Activated CD4-positive, alpha-beta T cell treated with anti-CD3 and anti-CD28 coated beads for 48 hours (primary cell): ENCODE data around the gene CNIH3.
"Not testable (repeated sequence)": the region's sequence is repeated elsewhere in the genome, so short reads cannot be mapped to it uniquely, and the experiment has no call there.

Source experiments
- DNase-seq: peaks from one replicate; pipeline ENCODE4 v3.0.0-alpha.2; 2020

Gene CNIH3

DNA sequence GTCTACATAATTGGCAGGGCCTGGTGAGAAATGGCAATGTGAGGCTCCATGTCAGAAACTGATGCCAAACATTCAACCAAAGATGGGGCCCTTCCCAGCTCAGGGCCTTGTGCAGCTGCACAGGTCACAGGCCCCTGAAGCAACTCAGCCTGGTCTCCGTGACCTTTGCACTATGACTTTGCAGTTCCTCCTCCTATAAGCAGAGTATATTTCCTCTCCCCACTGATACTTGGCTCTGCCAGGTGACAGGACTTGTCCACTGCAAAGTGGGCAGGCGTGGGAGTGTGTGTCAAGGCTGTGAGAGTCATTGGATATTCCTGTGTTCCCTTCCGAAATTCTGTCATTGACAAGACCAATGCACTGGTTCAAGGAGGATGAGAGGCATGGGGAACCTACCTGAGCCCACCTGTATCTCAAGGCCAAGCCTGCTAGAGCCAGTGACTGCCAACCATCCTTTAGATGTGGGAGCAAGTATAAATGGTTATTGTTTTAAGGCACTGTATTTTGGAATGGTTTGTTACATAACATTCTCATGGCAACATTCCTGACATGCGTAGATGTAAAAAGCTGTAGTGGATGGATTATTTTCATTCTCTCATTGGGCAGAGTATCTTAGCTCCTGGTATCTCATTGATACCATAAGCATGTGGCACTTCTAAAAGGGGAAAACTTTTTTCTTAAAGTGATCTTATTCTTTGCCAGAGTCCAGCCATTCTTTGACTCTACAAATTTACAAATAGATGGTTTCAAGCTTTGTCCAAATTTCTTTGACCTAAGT, 75.2 kb downstream of the CNIH3 start:
- no peak for DNase-seq

DNA sequence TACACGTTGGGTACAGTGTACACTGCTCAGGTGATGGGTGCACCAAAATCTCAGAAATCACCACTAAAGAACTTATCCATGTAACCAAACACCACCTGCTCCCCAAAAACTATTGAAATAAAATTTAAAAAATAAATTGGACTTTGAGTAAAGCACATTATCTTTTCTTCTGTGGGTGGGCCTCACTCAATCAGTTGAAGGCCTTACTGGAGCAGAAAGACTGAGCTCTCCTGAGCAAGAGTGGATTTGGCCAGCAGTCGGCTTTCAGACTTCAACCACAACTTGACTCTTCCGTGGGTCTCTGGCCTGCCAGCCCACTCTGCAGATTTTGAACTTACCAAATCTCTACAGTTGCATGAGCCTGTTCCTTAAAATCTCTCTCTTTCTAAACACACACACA, 78.9 kb downstream of the CNIH3 start:
- no peak for DNase-seq

DNA sequence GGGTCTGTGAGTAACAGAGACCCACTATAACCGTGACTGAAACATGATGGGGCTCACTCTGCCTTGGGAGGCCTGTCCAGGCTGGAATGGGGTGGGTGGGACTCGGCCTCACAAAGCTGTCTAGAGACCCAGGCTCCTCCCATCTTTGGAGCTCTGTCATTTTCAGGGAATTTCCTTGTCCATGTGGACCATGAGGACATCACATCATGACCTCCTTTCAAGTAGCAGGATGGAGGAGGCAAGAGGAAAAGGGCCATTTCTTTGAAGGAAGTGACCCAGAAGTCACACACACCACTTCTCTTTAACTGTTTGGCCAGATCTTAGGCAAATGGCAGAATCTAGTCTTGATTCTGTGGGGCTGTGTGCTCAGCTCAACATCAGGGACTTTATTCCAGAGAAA, 79.9 kb downstream of the CNIH3 start:
- no peak for DNase-seq

DNA sequence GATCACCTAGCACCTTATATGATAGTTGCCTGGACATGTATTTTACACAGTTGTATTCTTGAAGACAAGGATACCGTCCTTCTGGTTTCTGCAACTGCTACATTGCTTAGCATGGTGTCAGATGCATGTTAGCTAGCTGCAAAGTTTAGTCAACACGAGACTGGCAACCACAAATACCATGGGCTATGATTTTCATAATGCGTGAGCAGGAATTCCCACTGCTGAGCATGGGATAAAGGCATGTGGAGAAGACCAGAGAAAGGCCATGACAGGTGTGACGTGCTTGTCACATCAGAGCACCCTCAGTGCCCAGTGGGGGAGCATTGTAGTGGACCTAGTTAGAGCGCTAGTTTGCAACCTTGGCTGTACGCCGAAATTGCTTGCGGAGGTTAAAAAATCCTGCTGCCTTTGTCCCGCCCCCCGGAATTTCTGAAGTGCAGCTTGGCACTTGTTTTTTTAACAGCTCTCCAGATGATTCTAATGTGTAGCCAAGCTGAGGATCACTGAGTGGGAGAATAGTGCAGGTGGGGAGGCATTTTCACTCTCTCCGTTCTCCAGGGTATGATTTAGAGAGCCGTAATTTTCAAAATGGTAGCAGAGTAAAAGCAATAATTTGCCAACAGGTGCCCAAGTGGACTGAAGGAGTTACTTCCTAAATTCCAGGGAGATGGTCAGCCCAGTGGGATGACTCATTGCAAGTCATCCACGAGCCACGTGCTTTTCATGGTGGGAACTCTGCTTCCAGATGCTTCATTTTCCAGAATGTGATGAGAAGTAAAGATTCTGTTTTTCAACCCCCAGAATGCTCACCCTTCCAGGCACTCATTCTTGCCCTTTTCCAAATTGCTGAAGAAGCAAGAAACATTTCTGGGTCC, 81.0 kb downstream of the CNIH3 start:
- no peak for DNase-seq

DNA sequence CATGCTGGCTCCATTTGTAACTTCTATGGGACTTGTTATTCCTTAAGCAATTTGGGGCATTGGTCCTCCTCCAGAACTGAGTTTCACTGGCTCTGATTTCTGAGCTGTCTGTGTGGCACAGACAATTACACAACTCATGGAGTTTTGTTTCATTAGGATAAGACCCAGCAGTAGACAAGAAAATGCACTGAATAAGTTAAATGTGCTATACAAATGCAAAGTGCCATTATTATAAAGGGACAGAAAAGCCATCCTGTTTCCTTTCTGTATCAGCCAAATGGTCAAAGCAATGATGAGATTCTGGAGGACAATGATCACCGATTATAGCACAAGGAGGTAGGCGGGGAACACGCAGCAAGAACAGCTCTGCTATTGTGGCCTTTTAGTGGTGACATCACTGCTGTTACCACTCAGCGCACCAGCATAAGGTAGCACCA, 81.9 kb downstream of the CNIH3 start:
- no peak for DNase-seq

DNA sequence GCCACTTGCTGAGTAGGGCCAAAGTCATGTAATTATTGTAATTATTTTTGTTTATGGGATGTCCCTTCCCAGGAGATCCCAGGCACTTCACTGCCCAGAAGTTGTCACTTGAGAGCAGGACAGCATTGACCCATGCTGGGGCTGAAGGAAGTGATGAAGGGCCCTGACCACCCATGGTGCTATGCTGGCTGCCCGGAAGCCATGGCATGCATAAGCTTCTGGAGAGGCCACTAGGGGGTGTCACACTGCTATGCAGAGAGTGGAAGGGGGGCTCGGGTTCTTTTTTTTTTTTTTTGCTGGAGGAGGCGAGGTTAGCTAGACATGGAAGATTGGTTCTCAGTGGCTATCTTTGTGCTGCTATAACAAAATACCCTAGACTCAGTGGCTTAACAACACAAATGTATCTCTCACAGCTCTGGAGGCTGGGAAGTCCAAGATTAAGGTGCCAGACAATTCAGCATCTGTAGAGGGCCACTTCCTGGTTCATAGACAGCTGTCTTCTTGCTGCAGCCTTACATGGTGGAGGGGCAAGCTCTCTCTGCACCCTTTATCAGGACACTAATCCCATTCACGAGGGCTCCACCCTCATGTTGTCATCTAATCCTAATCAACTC, 84.9 kb downstream of the CNIH3 start:
- DNase-seq: no peak

DNA sequence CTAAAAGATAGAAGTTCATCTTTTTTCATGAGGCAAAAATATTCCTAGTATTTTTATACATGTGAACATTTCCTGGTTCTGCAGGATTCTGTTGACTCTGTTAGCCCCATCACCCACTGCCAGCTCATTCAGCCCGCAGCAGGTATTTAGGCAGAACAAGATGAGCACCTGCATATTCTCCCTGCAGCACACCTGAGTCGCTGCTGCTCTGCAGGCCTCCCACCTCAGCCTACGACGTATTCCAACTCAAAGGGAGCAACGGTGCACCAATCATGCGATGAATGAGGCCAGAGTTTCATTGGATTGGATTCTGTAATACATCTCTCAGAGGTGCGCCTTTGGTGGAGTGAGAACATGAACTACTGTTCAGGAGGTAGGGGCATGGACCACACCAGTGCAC, 87.6 kb downstream of the CNIH3 start:
- no peak for DNase-seq

DNA sequence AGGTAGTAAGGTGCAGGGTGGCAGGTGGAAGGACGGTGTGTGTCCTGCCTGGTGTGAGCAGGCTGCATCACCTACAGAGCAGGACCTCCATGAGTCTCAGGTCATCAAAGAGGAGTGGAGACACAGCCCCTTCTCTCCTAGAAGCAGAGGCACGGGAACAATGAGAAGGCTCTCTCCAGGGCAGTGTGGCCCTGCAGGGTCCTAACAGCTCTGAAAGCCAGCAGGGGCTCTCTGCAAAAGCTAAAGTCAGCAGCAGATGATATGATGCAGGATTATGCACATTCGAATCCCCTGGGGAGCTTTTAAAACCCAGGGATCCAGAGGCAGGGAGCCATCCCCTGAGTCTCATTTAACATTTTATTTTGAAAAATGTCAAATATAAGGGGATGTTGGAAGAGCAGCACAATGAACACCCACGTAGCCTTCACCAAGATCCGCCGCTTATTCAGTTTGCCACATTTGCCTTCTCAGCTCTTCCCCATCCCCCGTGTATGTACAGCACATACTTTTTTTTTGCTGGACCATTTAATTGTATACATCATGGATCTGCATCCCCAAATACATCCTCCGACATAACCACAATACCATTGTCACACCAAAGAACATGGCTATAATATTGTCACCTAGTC, 88.1 kb downstream of the CNIH3 start:
- DNase-seq: no peak

DNA sequence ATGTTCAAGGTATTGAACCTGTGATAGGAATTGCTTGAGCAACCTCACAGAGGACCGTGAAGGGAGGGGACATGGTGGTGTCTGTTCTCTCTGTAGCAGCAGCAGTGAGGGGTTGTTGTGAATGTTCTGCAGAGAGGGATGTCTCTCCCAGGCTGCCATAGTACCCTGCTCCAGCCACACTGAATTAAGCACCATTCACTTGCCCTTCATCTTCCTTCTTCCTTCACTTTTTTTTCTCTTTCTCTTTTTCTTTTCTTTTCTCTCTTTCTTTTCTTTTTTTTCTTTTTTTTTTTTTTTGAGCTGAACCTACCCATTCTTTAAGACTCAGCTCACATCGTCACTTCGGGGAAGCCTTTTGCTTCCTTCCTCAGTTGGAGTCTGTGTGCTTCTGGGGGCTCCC, 89.5 kb downstream of the CNIH3 start:
- DNase-seq: no peak

DNA sequence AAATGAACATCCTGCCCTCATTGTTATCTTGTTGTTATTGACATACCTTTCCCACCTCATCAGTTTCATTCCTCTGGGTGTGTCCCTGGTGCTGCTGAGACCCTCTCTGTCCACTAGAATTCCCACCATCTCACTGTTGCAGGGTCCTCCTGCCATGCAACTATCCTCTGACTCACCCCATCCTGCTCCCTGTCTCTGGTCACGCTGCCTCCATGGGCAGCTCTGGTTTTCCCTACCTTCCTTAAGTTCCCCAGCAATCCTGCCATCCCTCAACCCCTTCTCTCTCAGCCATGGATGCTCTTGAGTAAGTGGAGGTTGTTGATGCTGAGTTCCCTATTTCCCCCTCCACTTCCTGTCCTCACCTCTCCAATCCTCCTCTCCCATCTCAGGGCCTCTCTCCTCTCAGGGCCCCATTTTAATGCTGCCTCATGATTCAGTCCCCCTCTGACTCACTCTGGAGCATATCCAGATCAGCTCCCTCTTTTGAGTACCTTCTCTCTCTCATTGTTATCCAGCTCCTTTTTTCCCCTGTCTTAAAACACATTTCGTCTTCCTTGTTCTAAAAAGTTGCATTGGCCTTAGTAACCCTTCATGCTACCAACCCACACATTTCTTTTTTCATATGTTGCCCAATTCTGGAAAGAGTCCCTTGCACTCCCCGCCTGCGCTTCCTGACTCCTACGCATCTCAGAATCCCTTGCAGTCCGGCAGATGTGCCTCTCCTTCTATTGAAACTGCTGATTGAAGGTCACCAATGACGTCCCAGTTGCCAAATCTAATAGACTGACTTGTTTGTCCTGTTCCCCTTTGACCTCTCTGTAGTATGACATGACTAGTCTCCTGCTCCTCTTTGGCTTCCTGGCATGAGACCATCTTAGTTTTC, 92.0 kb downstream of the CNIH3 start:
- no peak for DNase-seq

DNA sequence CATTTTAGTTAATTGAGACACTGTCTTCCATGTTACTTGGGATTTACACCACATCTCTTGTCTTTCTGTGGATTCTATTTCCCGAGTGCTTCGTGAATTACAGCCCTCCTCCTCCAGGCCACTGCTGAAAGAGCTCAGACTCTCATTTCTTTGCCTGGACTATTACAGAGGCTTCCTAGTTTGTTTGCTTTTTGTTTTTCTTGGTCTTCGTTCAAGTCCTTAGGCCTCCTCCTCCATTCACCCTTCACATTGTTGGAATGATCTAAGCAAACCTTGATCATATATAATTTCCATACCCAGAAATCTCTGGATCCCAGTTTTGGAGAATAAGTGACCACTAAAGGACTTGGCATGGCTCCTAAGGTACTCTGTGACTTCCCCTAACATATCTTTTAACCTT, 94.1 kb downstream of the CNIH3 start:
- no peak for DNase-seq

DNA sequence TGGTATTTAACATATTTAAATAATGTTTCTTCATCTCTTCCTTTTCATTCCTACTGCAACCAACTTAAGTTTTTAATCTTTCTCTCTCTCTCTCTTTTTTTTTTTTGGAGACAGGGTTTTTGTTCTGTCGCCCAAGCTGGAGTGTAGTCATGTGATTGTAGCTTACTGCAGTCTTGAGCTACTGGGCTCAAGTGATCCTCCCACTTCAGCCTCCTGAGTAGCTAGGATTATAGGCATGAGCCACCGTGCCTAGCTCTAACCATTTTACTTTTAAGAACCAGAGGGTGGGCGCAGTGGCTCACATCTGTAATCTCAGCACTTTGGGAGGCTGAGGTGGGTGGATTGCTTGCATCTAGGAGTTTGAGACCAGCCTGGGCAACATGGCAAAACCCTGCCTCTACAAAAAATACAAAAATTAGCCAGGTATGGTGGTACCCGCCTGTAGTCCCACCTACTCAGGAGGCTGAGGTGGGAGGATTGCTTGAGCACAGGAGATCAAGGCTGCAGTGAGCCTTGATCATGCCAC, 95.2 kb downstream of the CNIH3 start:
- not testable (repeated sequence) for DNase-seq

DNA sequence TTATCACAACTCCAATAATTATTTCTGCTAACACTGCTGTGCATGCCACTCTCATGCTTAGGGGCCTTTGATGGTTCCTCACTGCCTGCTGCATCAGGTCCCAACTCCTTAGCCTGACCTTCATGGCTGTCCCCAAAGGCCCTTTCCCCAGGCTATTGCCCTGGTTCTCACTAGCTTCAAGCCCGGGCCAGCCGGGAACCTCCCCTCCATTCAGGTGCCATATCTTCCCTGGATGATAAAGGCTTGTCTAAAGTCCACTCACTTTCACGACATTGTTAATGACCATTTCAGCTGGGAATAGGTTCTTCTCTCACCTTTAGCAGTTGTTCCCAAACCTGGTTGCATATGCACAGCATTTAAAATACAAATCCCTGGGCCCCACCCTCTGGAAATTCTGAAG, 95.8 kb downstream of the CNIH3 start:
- DNase-seq: no peak

DNA sequence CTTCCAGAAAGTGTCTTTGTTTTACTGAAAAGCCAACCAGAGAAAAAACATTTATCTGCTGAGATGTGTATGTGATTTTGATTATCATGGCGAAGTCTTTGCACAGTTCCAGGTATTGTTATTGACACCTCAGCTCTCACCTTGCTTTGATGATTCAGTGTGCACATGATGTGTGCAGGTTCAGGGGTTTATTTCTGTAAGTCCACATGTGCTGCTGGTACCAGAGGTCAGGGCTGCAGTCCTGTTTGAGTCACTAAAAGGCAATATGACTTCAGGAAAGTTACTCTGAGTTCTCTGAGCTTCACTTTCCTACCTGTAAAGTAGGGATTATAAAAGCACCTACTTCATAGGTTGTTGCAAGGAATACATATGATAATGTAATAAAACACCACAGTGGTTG, 97.1 kb downstream of the CNIH3 start:
- DNase-seq: no peak

DNA sequence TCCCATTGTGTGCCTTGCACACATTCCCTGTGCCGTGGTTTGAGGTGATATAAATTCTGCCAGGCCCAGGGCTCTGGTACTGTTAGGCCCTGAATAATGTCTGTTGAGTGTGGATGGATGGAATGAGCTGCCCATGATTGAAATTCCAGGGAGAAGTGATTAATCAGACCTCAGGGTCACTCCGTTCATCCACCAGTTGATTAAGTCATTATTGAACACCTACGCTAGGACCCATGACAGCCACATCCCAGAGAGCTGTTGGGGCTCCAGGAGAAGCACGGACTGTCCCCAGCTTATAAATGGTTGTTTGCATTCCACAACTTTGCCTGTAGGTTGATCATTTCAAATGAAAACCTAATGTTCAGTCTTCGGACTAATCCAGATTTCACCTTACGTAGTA, 98.4 kb downstream of the CNIH3 start:
- no peak for DNase-seq

DNA sequence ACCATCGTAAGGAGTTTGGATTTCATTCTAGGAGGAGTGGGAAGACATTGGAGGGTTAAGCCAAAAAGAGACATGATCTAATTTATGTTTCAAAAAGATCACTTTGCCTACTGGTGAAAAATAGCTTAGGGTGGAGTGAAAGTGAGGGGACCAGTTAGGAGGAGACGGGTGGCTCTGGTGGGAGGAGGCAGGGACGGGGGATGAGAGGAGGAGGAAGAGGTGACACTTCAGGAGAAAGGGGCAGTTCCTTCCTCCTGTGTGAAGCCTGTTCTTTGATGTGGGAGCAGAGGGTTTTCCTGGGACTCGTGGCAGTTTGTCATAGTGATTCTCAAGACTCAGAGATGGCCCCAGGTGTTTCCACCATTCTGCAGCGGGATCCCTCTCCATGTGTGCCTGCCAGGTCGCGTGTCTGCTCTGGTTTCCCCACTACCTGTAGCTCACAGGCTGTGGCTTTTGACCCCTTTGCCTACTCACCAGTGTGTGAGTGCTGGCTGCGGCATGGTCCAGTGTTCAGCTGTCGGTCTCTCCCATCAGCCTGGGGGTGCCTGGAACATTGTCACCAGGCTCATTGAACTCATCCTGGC, 102.4 kb downstream of the CNIH3 start:
- DNase-seq: no peak

DNA sequence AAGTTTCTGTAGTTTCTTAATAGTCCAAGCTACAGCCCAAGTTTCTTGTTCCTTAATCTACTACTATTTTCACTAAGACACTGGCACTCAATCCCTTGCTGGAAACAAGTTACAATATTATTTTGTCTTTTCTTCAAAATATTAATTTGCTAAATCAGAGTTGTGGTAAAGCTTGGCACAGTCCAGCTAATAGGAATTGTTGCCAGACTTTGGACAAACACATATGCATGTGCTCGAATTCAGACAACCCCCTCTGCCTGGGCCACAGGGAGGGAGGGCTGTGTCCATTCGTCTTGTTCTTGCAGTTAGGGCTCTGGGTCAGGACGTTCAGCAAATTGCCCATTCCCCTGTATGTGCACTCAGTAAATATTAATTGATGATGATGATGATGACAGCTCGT, 103.6 kb downstream of the CNIH3 start:
- DNase-seq: no peak

DNA sequence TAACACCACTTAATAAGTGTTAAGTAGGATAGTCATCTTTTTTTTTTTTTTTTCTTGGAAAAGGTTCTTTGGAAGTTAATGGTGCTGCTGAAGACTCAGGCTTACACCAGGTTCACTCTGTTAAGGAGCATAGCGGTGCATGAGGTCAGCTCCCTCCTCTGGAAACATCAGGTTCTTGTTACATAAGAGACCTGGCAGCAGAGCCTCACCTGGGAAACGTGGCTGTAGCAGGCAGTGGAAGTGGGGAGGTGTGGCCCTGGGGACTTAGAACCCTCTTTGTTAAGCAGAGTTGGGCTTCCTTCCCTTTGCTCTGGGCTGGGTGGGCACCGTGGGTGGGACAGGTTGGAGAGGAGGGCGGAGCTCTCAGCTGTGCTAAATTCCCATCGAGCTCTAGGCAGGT, 104.1 kb downstream of the CNIH3 start:
- no peak for DNase-seq

DNA sequence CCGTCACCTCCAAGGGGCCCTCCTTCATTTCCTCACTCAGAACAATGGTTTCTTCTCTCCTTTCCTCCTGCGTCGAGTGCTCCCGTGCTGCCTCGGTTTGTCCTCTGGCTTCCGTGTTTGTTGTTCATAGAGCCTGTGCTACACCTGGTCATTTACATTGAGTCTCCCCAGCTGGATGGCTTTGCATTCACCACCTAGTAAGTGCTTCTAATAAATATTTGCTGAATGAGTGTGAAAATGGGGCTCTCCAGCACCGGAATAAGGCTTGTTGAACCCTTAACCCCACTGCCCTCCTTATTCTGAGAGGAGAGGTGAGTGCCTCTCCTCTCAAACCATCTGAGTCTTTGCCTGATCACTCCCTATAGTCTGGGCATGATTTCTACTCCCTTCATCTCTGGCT, 104.9 kb downstream of the CNIH3 start:
- DNase-seq: no peak

DNA sequence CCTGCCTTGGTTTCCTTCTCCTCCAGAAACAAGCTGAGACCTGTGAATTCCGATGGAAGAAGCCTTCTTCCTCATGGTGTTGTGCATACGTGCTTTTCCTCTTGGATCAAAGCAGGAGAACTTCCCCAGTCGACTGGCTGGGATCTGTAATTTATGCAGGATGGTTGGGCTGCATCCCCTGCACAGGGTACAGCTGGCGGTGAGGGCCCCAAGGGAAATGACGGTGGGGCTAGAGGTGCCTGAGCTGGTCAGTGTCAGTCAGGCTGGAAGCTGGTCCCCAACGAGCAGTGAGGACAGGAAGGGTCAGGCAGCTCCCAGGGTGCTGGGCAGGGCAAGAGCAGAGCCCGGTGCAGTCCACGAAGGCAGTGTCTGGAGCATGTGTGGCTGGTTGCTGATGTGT, 106.7 kb downstream of the CNIH3 start:
- DNase-seq: no peak

DNA sequence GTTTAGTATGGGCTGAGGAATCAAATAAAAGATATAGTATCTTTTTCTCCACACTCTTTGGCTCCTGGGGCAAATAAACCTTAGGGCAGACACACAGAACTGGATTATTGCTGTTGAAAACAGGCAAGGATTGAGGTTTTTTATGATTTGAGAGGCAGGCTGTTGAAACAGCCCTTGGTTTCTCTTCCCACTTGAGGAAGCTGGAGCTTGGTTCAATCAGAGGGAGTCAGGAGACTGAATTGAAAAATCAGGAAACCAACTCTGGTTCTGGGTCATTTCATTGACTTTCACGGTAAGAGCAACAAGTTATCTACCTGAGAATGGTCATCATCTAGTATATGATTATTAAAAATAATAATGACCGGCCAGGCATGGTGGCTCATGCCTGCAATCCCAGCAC, 108.4 kb downstream of the CNIH3 start:
- no peak for DNase-seq
